A549 (cell line): Measurements from ENCODE around the gene ALDH1L1. TPM values are rescaled to one million over a fixed set of nuclear protein-coding genes. Genes with fewer than 3 reads are reported as not detected.

Experiments used
- ATAC-seq, 2 experiments: fragments of 200-7000 bp in 1 of 2; fragments of >200 bp in 1 of 2; cut with Nextera tagmentation in 1 of 2; cut with Tn5 transposase in 1 of 2; 3 replicates each; pipeline versions ENCODE4 v1.8.0 to v1.9.1; 2018 to 2020; ENCODE audit warnings: mild to moderate bottlenecking in 1 of 2, moderate library complexity in 1 of 2
- CTCF ChIA-PET: fragments of 300-600 bp; sonication (Branson Sonifier 250); formaldehyde crosslinking; extraction: SDS; loops from one replicate; lab custom pipeline; 2021; ENCODE audit warnings: antibody characterized with exemption, inconsistent platforms; lab: Yijun Ruan, JAX
- POLR2A ChIA-PET: fragments of 350-600 bp; formaldehyde crosslinking; extraction: SDS; loops from one replicate; lab custom pipeline; 2021; ENCODE audit warnings: antibody characterized with exemption, inconsistent platforms; lab: Yijun Ruan, JAX
- DNase-seq, 2 experiments: peaks; one replicate each; pipeline versions ENCODE4 v3.0.0 to v3.0.0-alpha.2; 2011 to 2016; ENCODE audit warnings: low read depth in 1 of 2, low spot score in 1 of 2
- FAIRE-seq: peaks from 2 replicates; lab custom pipeline; 2011; peaks lifted over from hg19 to GRCh38; lab: Jason Lieb, UNC
- H3K27ac ChIP-seq, 2 experiments: fragments of >200 bp; sonication (Bioruptor Twin); formaldehyde crosslinking; 3 replicates each; pipeline ENCODE4 v1.5.1; 2016 to 2017
- H3K4me1 ChIP-seq: fragments of >200 bp; sonication (Bioruptor Twin); formaldehyde crosslinking; 3 replicates; pipeline ENCODE4 v1.6.1; 2016
- H3K4me2 ChIP-seq: fragments of >200 bp; sonication (Bioruptor Twin); formaldehyde crosslinking; 3 replicates; pipeline ENCODE4 v1.6.1; 2016
- H3K4me3 ChIP-seq: fragments of >200 bp; sonication (Bioruptor Twin); formaldehyde crosslinking; 3 replicates; pipeline ENCODE4 v1.5.1; 2016
- H3K9me3 ChIP-seq: fragments of >200 bp; sonication (Bioruptor Twin); formaldehyde crosslinking; 3 replicates; pipeline ENCODE4 v1.6.1; 2016
- BHLHE40 ChIP-seq: IDR thresholded peaks from 2 replicates; pipeline ENCODE4 v1.6.1; 2012; ENCODE audit warnings: low read depth, low read length, inconsistent platforms
- CBX2 ChIP-seq: fragments of 200-600 bp; sonication (generic); IDR thresholded peaks from 2 replicates; pipeline ENCODE4 v1.6.1; 2016; ENCODE audit warnings: low read depth, mild to moderate bottlenecking, borderline replicate concordance
- CBX8 ChIP-seq: fragments of 200-600 bp; sonication (generic); IDR thresholded peaks from 2 replicates; pipeline ENCODE4 v1.6.1; 2016
- CEBPB ChIP-seq, 2 experiments: fragments of >200 bp in 1 of 2; sonication (Bioruptor Twin) in 1 of 2; formaldehyde crosslinking in 1 of 2; IDR thresholded peaks; 2 replicates each; pipeline ENCODE4 v1.6.1; 2012 to 2016
- CHD2 ChIP-seq: fragments of 150-350 bp; IDR thresholded peaks from 2 replicates; pipeline ENCODE4 v1.6.1; 2014; ENCODE audit warnings: low read length; ENCODE audit not compliant: partially characterized antibody
- EHF ChIP-seq: fragments of 250-450 bp; sonication (Bioruptor Pico); IDR thresholded peaks from 2 replicates; pipeline ENCODE4 v1.5.0; 2020; ENCODE audit warnings: mild to moderate bottlenecking
- EP300 ChIP-seq, 2 experiments: fragments of >200 bp; sonication (Bioruptor Twin); formaldehyde crosslinking; IDR thresholded peaks; 2 replicates in 1 of 2; 3 replicates in 1 of 2; pipeline ENCODE4 v1.6.1; 2016 to 2017
- FOSB ChIP-seq: fragments of 250-450 bp; sonication (Bioruptor Pico); IDR thresholded peaks from 2 replicates; pipeline ENCODE4 v1.5.0; 2020; ENCODE audit warnings: mild to moderate bottlenecking, moderate library complexity
- GATA3 ChIP-seq: IDR thresholded peaks from 2 replicates; pipeline ENCODE4 v1.6.1; 2012; ENCODE audit warnings: borderline replicate concordance
- HOXB13 ChIP-seq: fragments of 250-450 bp; sonication (Bioruptor Pico); IDR thresholded peaks from 2 replicates; pipeline ENCODE4 v1.5.0; 2020; ENCODE audit warnings: low read depth, mild to moderate bottlenecking, moderate library complexity
- KDM5A ChIP-seq: fragments of 200-600 bp; sonication (generic); IDR thresholded peaks from 2 replicates; pipeline ENCODE4 v1.6.1; 2016; ENCODE audit warnings: antibody characterized with exemption, mild to moderate bottlenecking
- MAFK ChIP-seq: fragments of 450-650 bp; IDR thresholded peaks from 2 replicates; pipeline ENCODE4 v1.6.1; 2014; ENCODE audit not compliant: partially characterized antibody
- MYC ChIP-seq: IDR thresholded peaks from 2 replicates; pipeline ENCODE4 v1.6.1; 2012; ENCODE audit warnings: mild to moderate bottlenecking, inconsistent platforms, low read length, improper control_type of control experiment, borderline replicate concordance
- PHF8 ChIP-seq: fragments of 200-600 bp; sonication (generic); IDR thresholded peaks from 2 replicates; pipeline ENCODE4 v1.6.1; 2016; ENCODE audit warnings: low read depth, mild to moderate bottlenecking, antibody characterized with exemption, moderate library complexity, borderline replicate concordance
- POLR2A ChIP-seq: IDR thresholded peaks from 2 replicates; pipeline ENCODE4 v1.6.1; 2012; ENCODE audit warnings: mild to moderate bottlenecking, low read length
- RARB ChIP-seq: fragments of 250-450 bp; sonication (Bioruptor Pico); IDR thresholded peaks from 2 replicates; pipeline ENCODE4 v1.8.0; 2021; ENCODE audit warnings: mild to moderate bottlenecking, moderate library complexity
- RCOR1 ChIP-seq: fragments of 150-350 bp; IDR thresholded peaks from 2 replicates; pipeline ENCODE4 v1.6.1; 2014; ENCODE audit warnings: antibody characterized with exemption, low read length, low read depth
- RFX5 ChIP-seq: fragments of 450-650 bp; IDR thresholded peaks from 2 replicates; pipeline ENCODE4 v1.7.1; 2014; ENCODE audit warnings: antibody characterized with exemption, mild to moderate bottlenecking, moderate library complexity
- SMC3 ChIP-seq: fragments of >200 bp; sonication (Bioruptor Twin); formaldehyde crosslinking; IDR thresholded peaks from 3 replicates; pipeline ENCODE4 v1.6.1; 2018; ENCODE audit warnings: inconsistent platforms
- SREBF2 ChIP-seq: fragments of 450-650 bp; IDR thresholded peaks from 2 replicates; pipeline ENCODE4 v1.6.1; 2014; ENCODE audit warnings: mild to moderate bottlenecking, moderate library complexity
- TFCP2L1 ChIP-seq: fragments of 250-450 bp; sonication (Bioruptor Pico); IDR thresholded peaks from 2 replicates; pipeline ENCODE4 v1.5.0; 2021; ENCODE audit warnings: mild to moderate bottlenecking
- ZC3H11A ChIP-seq: fragments of 450-650 bp; IDR thresholded peaks from 2 replicates; pipeline ENCODE4 v1.6.1; 2014; ENCODE audit warnings: antibody characterized with exemption, mild to moderate bottlenecking
- ZNF302 ChIP-seq: fragments of 250-450 bp; sonication (Bioruptor Pico); IDR thresholded peaks from 2 replicates; pipeline ENCODE4 v1.9.0; 2021; ENCODE audit warnings: inconsistent platforms, mild to moderate bottlenecking, moderate library complexity
- WGBS: methylation state at CpG from one replicate; pipeline ENCODE4 v1.1.6; 2017; ENCODE audit errors: missing lambda C conversion rate; 5-methylcytosine and 5-hydroxymethylcytosine counted together
- polyA plus RNA-seq, 4 experiments: library from polyadenylated mRNA; depleted of rRNA in 3 of 4; stranded (reverse); fragments of >200 nt; fragmentation: RNase III in 1 of 4; extraction: RNeasy Plus Mini Kit Qiagen cat#74134 plus additional on column Dnase treatment in 1 of 4; gene quantifications; 2 replicates in 3 of 4; 3 replicates in 1 of 4; pipeline ENCODE4 v1.2.3, GENCODE V29; 2011 to 2017
- TF ChIP-seq, protein P1 (sequence below): fragments of >200 bp; sonication (Bioruptor Twin); formaldehyde crosslinking; IDR thresholded peaks from 2 replicates; pipeline ENCODE4 v1.6.1; 2016
- TF ChIP-seq, protein P2 (sequence below): IDR thresholded peaks from 2 replicates; pipeline ENCODE4 v1.6.1; 2012
- TF ChIP-seq, protein P3 (sequence below): fragments of 150-350 bp; IDR thresholded peaks from 2 replicates; pipeline ENCODE4 v1.6.1; 2014; ENCODE audit warnings: low read depth, mild to moderate bottlenecking, low read length
- TF ChIP-seq, protein P4 (sequence below): fragments of 200-600 bp; sonication (generic); IDR thresholded peaks from 2 replicates; pipeline ENCODE4 v1.6.1; 2016; ENCODE audit warnings: antibody characterized with exemption, mild to moderate bottlenecking, moderate library complexity

The ALDH1L1 gene
- polyA plus RNA-seq, 2 of the 4 experiments (the other 2 are of a cell fraction), result 0.14 to 0.18 TPM

DNA sequence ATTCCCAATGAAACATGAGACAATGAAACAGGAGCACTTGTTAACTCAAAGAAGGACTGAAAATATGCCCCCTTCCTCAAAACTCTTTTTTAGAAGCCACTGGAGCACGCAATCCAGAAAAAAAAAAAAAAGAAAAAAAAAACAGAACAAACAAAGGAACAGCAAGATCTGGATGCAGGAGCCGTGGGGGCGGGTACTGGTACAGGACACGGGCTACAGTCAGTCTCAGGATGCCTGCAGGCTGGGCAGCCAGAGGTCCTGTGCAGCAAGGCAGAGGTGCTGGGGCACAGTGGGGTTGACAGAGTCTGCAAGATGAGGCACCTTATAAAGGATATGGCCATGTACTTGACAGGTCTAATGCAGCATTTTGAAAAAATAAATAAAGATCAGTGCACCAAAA lies 22.3 kb upstream of the ALDH1L1 start:
- H3K4me1 ChIP-seq, result no peaks in the 10 kb centered on the region
- no peak for DNase-seq
- ATAC-seq, result no peak
- FAIRE-seq, result no peak
- H3K4me2 ChIP-seq, result no peak overlapping the region
- TF ChIP-seq FOSB, result no peak
- no peak for TF ChIP-seq HOXB13 (CRISPR knock-in tag)
- no peak for TF ChIP-seq ZNF302 (CRISPR knock-in tag)
- no peak for TF ChIP-seq RCOR1
- H3K9me3 ChIP-seq, result no peaks in the 10 kb centered on the region
- CTCF ChIA-PET, result interaction anchor here (1.5 kb wide), 1 partner anchor 19 kb away, joined by 5 read pairs; no protein-coding TSS in a partner anchor
- H3K27ac ChIP-seq, result no peak overlapping the region
- POLR2A ChIA-PET, result no interaction called here
- 63% methylated on average over 4 of the region's 4 CpGs for WGBS
- H3K4me3 ChIP-seq, result no peak overlapping the region

DNA sequence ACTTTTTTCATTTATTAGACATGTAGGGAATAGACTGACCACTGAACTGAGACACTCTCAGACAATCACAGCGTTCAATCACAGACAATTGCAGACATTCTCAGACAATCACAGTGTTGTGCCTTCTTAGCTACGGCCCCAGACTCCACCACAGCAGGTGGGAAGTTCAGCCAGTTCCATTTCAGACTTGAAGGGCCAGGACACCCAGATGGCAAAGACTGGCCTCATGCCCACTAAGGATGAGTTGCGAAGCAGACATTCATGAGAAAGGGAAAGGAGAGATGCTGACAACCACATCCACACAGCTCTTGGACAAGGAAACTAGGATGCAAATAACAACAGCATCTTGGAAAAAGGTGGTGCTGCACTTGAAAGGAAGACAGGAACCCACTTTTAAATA lies 21.9 kb upstream of the ALDH1L1 start:
- WGBS, result 49% methylated on average over 3 of the region's 3 CpGs
- no peak for FAIRE-seq
- ATAC-seq, result no peak

DNA sequence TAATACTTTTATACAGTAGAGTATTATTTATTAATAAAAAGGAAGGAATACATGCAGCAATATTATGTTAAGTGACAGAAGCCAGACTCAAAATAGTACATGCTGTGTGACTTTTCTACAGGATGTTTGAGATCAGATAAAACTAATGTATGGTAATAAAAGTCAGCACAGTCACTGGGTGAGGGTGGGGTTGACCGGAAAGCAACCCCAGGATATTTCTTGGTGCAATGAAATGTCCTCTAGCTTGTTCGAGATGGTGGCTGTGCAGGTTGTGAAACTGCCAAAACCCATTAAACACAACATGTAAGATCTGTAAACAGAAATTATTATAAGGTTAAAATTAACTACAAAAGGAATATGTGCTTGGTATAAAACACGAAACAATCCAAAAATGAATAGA lies 20.8 kb upstream of the ALDH1L1 start:
- POLR2A ChIA-PET, result no interaction called here
- no peak overlapping the region for H3K27ac ChIP-seq
- ATAC-seq, result no peak
- CTCF ChIA-PET, result interaction anchor here (1.5 to 1.9 kb wide), 2 partner anchors 12 to 17 kb away, joined by 5 read pairs; no protein-coding TSS in a partner anchor
- H3K4me2 ChIP-seq, result no peak overlapping the region
- no peak for DNase-seq
- FAIRE-seq, result no peak
- no peak overlapping the region for H3K4me3 ChIP-seq
- TF ChIP-seq MAFK (no peak), PHF8 (no peak), SREBF2 (no peak), CBX2 (no peak), FOSB (no peak), EHF (CRISPR knock-in tag) (no peak), CBX8 (no peak)
- TF ChIP-seq, protein P1, sequence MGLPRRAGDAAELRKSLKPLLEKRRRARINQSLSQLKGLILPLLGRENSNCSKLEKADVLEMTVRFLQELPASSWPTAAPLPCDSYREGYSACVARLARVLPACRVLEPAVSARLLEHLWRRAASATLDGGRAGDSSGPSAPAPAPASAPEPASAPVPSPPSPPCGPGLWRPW, result no peak
- TF ChIP-seq, protein P2, sequence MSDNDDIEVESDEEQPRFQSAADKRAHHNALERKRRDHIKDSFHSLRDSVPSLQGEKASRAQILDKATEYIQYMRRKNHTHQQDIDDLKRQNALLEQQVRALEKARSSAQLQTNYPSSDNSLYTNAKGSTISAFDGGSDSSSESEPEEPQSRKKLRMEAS, result no peak
- TF ChIP-seq, protein P3, sequence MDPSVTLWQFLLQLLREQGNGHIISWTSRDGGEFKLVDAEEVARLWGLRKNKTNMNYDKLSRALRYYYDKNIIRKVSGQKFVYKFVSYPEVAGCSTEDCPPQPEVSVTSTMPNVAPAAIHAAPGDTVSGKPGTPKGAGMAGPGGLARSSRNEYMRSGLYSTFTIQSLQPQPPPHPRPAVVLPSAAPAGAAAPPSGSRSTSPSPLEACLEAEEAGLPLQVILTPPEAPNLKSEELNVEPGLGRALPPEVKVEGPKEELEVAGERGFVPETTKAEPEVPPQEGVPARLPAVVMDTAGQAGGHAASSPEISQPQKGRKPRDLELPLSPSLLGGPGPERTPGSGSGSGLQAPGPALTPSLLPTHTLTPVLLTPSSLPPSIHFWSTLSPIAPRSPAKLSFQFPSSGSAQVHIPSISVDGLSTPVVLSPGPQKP, result no peak
- TF ChIP-seq, all 56 proteins: peak for 0
- Histone ChIP-seq H3K9me3 (no peaks in the 10 kb centered on the region), H3K4me1 (no peaks in the 10 kb centered on the region)
- WGBS, result 25% methylated on average over 3 of the region's 3 CpGs

More for the DNA sequence above, 21.9 kb upstream of the ALDH1L1 start:
- no peak for DNase-seq
- Histone ChIP-seq H3K9me3 (no peaks in the 10 kb centered on the region), H3K4me1 (no peaks in the 10 kb centered on the region), H3K27ac (no peak overlapping the region), H3K4me2 (no peak overlapping the region), H3K4me3 (no peak overlapping the region)
- POLR2A ChIA-PET, result no interaction called here
- TF ChIP-seq TFCP2L1 (no peak), MYC (no peak), ZC3H11A (no peak), BHLHE40 (no peak), POLR2A (no peak), KDM5A (no peak), EP300 (IDR thresholded peaks at IDR 0.05) (no peak), ZNF302 (CRISPR knock-in tag) (no peak), RARB (CRISPR knock-in tag) (no peak), SREBF2 (no peak), CEBPB (IDR thresholded peaks at IDR 0.05) (no peak), HOXB13 (CRISPR knock-in tag) (no peak), GATA3 (no peak), RFX5 (no peak), PHF8 (no peak), SMC3 (no peak), CHD2 (no peak)
- TF ChIP-seq, protein P2, result no peak
- TF ChIP-seq, protein P4, sequence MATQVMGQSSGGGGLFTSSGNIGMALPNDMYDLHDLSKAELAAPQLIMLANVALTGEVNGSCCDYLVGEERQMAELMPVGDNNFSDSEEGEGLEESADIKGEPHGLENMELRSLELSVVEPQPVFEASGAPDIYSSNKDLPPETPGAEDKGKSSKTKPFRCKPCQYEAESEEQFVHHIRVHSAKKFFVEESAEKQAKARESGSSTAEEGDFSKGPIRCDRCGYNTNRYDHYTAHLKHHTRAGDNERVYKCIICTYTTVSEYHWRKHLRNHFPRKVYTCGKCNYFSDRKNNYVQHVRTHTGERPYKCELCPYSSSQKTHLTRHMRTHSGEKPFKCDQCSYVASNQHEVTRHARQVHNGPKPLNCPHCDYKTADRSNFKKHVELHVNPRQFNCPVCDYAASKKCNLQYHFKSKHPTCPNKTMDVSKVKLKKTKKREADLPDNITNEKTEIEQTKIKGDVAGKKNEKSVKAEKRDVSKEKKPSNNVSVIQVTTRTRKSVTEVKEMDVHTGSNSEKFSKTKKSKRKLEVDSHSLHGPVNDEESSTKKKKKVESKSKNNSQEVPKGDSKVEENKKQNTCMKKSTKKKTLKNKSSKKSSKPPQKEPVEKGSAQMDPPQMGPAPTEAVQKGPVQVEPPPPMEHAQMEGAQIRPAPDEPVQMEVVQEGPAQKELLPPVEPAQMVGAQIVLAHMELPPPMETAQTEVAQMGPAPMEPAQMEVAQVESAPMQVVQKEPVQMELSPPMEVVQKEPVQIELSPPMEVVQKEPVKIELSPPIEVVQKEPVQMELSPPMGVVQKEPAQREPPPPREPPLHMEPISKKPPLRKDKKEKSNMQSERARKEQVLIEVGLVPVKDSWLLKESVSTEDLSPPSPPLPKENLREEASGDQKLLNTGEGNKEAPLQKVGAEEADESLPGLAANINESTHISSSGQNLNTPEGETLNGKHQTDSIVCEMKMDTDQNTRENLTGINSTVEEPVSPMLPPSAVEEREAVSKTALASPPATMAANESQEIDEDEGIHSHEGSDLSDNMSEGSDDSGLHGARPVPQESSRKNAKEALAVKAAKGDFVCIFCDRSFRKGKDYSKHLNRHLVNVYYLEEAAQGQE, result no peak
- CTCF ChIA-PET, result interaction anchor here (1.5 kb wide), 1 partner anchor 18 kb away, joined by 5 read pairs; no protein-coding TSS in a partner anchor
